ELF-1 (cell line): Measurements from ENCODE around the gene PLPP3.
"Not testable (repeated sequence)": the region's sequence is repeated elsewhere in the genome, so short reads cannot be mapped to it uniquely, and the experiment has no call there.

Source experiments
- DNase-seq: peaks from one replicate; pipeline ENCODE4 v3.0.0-alpha.2; 2016; ENCODE audit warnings: low read depth, low spot score

PLPP3 gene

GRCh38 chr1:56578963-56579875, at the start of gene PLPP3:
Gene PLPP3, minus strand, starts transcription at chr1:56579563. Its CDS starts 547 bp downstream, at chr1:56579016.
- DNase-seq = peak; percentile 96

DNA sequence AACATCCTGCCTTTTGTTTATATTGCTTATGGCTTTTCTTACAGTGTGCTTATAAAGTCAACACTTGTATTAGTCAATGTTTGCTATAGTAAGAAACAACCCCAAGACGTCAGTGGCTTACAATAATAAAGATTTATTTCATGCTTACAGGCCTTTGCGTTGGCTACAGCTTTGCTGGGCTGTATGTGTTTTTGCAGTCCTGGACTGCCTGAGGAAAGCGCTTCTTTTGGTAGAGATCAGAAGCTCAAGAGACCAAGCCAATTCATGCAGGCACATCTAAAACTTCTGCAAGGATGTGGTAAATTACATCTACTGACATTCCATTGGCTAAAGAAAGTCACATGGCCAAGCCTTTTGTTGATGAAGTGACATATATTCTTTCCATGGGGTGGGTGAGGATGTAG, 48.3 kb upstream of the PLPP3 start:
- DNase-seq = no peak

DNA sequence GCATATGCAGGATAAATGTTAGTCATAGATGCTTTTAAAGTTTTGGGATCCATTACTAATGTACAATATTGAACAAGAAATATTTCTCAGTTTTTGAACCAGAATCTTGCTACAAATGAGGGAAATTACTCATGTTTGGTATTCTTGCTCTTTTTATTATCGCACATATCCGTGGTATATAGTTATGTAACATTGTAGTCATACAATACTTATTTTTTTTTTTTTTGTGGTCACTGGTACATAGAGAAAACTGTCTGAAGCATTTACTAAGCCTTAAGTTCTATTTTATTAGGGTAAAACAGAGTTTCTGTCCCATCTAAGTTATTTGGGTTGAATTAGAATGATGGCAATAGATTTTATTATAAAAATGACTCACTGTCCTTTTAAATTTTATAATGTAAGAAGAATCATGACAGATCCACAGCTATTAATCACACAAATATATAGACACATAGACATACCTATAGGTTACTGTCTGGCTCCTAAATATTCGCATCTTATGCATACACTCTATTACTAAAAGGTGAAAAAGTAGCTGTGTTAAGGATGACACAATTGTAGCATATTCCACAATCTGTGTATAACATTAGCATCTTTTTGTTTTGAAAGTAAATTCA, 47.8 kb upstream of the PLPP3 start:
- no peak for DNase-seq

DNA sequence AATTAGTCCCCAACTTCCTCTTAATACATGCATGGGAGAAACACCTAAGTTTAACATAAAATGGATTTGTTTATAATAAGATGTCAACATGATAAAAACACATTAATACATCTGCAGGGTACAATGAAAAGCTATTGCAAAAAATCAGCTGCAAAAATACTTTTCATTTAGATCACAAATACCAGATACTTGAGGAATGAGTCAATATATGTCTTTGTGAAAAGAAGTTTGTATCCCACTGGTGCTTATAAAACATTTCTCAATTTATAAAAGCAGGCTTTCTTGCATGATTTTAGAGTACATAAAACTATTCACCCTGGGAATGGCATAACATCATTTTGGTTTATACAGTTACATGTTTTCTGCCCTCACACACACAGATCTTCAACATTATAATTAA, 47.2 kb upstream of the PLPP3 start:
- DNase-seq = no peak

- DNase-seq = no peak
Measured at GRCh38 chr1:56625819-56626440, 46.6 kb upstream of the PLPP3 start.

GRCh38 chr1:56617141-56617540, 37.8 kb upstream of the PLPP3 start:
- DNase-seq = peak; percentile 5

GRCh38 chr1:56610770-56611169, 31.4 kb upstream of the PLPP3 start:
- DNase-seq = not testable (repeated sequence)

DNA sequence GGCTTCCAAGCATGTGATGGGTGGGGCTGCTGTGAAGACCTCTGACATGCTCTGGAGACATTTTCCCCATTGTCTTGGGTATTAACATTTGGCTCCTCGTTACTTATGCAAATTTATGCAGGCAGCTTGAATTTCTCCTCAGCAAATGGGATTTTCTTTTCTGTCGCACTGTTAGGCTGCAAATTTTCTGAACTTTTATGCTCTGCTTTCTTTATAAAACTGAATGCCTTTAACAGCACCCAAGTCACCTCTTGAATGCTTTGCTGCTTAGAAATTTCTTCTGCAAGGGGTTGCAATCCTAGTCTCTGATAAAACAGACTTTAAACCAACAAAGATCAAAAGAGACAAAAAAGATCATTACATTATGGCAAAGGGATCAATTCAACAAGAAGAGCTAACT, 30.7 kb upstream of the PLPP3 start:
- not testable (repeated sequence) for DNase-seq

GRCh38 chr1:56595397-56596191, 16.2 kb upstream of the PLPP3 start:
- not testable (repeated sequence) for DNase-seq

DNA sequence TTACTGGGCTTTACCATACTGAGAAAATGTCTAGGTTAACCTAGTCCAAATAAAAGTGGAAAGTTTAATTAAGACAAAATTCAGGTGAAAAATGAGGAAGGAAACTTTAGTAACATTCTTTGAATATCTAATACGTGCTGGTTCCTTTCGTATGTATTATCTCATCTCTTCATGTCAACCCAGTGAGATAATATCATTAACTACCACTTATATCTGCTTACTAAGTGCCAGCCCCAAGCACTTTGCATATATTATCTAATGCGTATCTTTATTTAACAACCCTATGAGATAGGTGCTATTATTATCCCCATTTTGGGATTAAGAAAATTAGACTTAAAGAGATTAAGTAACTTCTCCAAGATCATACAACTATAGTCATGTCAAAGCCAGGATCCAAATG, 12.5 kb upstream of the PLPP3 start:
- DNase-seq = no peak

DNA sequence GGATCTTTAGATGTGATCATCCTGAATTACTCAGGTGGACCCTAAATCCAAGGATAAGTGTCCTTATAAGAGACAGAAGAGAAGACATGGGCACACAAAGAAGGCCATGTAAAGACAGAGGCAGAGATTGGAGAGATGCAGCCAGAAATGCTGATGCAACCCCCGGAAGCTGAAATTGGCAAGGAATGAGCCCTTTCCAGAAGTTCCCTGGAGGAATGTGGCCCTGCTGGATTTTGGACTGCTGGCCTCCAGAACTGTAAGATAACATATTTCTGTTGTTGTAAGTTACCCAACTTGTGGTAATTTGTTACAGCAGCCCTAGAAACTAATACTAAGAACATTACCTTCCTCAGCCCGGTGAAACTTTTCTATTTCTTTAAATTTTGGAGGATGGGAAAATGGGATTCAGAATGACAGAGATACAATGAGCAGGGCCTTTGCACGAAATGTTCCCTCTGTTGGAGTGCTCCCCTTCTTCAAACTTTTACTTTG, 11.2 kb upstream of the PLPP3 start:
- peak; percentile 69 for DNase-seq

- no peak for DNase-seq
Measured at GRCh38 chr1:56589369-56589768, 10.0 kb upstream of the PLPP3 start.

DNA sequence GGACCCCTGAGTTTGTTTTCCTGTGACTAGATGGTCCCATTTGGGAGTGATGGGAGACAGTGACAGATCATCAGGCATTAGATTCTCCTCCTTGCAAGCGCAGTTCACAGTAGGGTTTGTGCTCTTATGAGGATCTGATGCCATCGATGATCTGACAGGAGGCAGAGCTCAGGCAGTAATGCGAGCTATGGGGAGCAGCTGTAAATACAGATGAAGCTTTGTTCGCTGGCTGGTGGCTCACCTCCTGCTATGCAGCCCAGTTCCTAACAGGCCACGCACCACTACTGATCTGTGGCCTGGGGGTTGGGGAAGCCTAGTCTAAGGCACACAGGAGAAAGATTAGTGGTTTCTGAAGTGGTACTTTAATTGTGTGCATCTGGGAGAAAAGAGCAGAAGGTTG, 7.1 kb upstream of the PLPP3 start:
- DNase-seq = no peak

DNA sequence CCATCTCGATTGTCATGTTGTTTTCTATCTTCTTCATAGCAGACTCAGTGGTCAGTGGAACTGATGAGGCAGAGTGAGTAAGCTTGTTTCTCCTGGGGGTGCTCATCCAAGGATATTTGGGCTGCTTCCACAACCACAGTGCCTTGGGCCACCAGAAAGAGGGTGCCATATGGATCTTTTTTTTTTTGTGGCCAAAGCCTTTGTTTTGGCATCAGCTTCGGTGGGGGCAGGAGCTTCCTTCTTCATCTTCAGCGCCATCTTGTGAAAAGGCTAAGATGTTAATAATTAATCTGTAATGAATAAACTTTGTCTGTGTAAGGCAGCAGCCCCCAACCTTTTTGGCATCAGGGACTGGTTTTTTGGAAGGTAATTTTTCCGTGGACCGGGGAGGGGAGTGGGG, 6.6 kb upstream of the PLPP3 start:
- DNase-seq = no peak

DNA sequence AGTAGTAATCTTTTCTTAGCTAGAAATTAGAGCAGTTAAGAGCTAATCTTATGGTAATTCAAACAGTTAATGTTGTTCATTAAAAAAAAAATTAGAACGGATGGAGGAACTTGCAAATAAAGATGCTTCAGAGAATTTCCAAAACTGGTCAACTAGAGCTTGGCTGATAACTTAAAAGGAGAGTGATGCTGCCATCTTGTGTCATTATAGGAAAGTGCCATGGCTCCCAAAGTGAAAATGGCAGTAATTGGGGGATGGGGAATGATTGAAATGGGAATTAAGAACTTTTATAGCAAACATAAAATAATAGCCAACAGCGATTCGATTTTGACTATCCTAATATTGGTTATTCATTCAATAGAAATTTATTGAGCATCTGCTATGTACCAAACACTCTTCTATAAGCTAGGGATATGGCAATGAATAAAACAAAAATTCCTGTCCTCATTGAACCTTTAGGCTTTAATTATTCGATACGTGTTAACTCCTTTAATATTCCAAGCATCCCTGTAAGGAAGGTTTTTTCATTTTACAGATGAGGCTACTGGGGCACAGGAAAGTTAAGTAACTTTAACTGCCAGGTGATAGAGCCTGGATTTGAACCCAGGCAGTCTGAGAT, 5.7 kb upstream of the PLPP3 start:
- DNase-seq = no peak

GRCh38 chr1:56583957-56584468, 4.7 kb upstream of the PLPP3 start:
- no peak for DNase-seq

DNA sequence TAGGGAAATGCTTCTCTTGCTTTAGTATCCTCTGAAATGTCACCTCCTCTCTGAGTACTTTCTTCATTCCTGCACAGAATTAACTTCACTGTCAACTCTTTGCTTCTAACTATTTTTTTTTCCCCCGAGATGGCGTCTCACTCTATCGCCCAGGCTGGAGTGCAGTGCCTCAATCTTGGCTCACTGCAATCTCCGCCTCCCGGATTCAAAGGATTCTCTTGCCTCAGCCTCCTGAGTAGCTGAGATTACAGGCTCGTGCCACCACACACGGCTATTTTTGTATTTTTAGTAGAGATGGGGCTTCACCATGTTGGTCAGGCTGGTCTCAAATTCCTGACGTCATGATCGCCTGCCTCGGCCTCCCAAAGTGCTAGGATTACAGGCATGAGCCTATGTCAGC, 1.4 kb upstream of the PLPP3 start:
- no peak for DNase-seq

- peak; percentile 68 for DNase-seq
Measured at GRCh38 chr1:56578138-56578962, 1.0 kb downstream of the PLPP3 start.

DNA sequence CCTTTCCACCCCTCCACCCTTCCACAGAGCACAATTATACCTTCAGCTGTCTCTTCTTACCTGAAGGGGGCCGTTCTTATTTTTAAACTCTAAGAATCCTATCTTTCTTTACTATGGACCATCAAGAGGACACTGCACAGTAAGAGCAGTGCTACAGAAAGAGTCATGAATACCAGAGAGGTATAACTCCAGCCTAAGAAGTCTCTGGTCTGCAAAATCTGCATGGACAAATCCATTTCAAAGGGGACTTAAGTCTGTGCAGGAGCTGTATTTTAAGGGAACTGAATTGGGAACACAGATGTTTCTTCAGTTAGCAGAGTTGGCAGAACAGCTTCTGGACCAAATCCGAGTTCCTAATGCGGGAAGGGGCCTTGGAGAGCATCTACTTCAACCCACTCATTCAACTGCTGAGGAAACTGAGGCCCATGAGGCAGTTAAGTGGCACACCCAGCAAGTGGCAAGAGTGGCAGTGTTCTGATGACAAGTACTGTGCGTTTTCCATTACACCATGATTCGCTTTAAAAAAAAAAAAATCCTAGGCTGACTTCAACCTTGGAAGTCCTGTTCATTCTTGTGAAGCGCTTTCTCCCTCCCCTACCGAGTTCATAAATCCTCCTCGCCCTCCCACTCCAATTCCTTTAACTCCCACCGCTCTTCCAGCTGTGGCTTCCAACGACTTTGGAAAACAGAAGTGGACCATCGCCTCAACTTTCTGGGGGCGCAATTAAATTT, 1.8 kb downstream of the PLPP3 start:
- no peak for DNase-seq
